GM18511 (cell line): ENCODE measurements around the gene SECISBP2.

Experiments used
- ATAC-seq: cut with Tn5 transposase; IDR thresholded peaks from one replicate; pipeline ENCODE4 v1.9.1; 2021; ENCODE audit warnings: mild to moderate bottlenecking, moderate library complexity; ENCODE audit not compliant: unreplicated experiment

Gene SECISBP2

GRCh38 chr9:89345476-89345875, 27.2 kb downstream of the SECISBP2 start:
- no peak for ATAC-seq

GRCh38 chr9:89346696-89347095, 28.4 kb downstream of the SECISBP2 start:
- no peak for ATAC-seq

- ATAC-seq: no peak
Observed at GRCh38 chr9:89347651-89348050, 29.4 kb downstream of the SECISBP2 start.

GRCh38 chr9:89349607-89350006, 31.3 kb downstream of the SECISBP2 start:
- no peak for ATAC-seq

GRCh38 chr9:89350988-89351557, 32.8 kb downstream of the SECISBP2 start:
- ATAC-seq: no peak

GRCh38 chr9:89351584-89352300, 33.4 kb downstream of the SECISBP2 start:
- no peak for ATAC-seq

GRCh38 chr9:89352451-89352850, 34.2 kb downstream of the SECISBP2 start:
- ATAC-seq: no peak

GRCh38 chr9:89352874-89353649, 34.8 kb downstream of the SECISBP2 start:
- no peak for ATAC-seq

- no peak for ATAC-seq
Observed at GRCh38 chr9:89353989-89354388, 35.7 kb downstream of the SECISBP2 start.

GRCh38 chr9:89354471-89354870, 36.2 kb downstream of the SECISBP2 start:
- no peak for ATAC-seq

- ATAC-seq: no peak
Observed at GRCh38 chr9:89356782-89357181, 38.5 kb downstream of the SECISBP2 start.

GRCh38 chr9:89357331-89358197, 39.3 kb downstream of the SECISBP2 start:
- ATAC-seq: no peak

- ATAC-seq: no peak
Observed at GRCh38 chr9:89358376-89358916, 40.1 kb downstream of the SECISBP2 start.

- ATAC-seq: no peak
Observed at GRCh38 chr9:89358985-89359384, 40.7 kb downstream of the SECISBP2 start.

- no peak for ATAC-seq
Observed at GRCh38 chr9:89359751-89360261, 41.5 kb downstream of the SECISBP2 start.

GRCh38 chr9:89360465-89360864, 42.2 kb downstream of the SECISBP2 start:
- no peak for ATAC-seq

- ATAC-seq: no peak
Observed at GRCh38 chr9:89361031-89361430, 42.7 kb downstream of the SECISBP2 start.

- ATAC-seq: no peak
Observed at GRCh38 chr9:89361816-89362646, 43.7 kb downstream of the SECISBP2 start.

GRCh38 chr9:89362647-89363310, 44.5 kb downstream of the SECISBP2 start:
- no peak for ATAC-seq
